ENCODE measurements around the gene PLK3.
"Not testable (repeated sequence)": the region's sequence is repeated elsewhere in the genome, so short reads cannot be mapped to it uniquely, and the experiment has no call there.

The PLK3 gene

GRCh38 chr1:44788120-44788860 lies 11.9 kb upstream of the PLK3 start, which contains the start of gene BEST4:
TSS of gene BEST4 (minus strand) at chr1:44788170. CDS start at chr1:44787705, 465 bp downstream.
- Histone ChIP-seq H3K4me3 (ENCODE audit: low read length) (no peak within 1 kb of the TSS), H3K9me3 (ENCODE audit: insufficient read depth, low read depth, low read length) (no peaks in the 10 kb centered on the region), H3K27ac (ENCODE audit: low read depth, low read length) (no peak within 1 kb of the TSS), H3K27me3 (ENCODE audit: insufficient read depth, low read length) (peaks cover 11% of the 10 kb centered on the region), H3K4me1 (ENCODE audit: insufficient read depth, low read length) (peaks cover 30% of the 10 kb centered on the region), H3K9ac (ENCODE audit: low read depth, low read length) (no peak within 1 kb of the TSS), H3K36me3 (ENCODE audit: insufficient read depth, low read length) (no peaks in the 10 kb centered on the region)
- WGBS, result 92% methylated on average over 9 of the region's 9 CpGs

GRCh38 chr1:44790968-44791801 lies 9.0 kb upstream of the PLK3 start:
- Histone ChIP-seq H3K4me3 (ENCODE audit: low read length) (no peak overlapping the region), H3K9ac (ENCODE audit: low read depth, low read length) (no peak overlapping the region), H3K27me3 (ENCODE audit: insufficient read depth, low read length) (peaks cover 3% of the 10 kb centered on the region), H3K4me1 (ENCODE audit: insufficient read depth, low read length) (peaks cover 16% of the 10 kb centered on the region), H3K9me3 (ENCODE audit: insufficient read depth, low read depth, low read length) (no peaks in the 10 kb centered on the region), H3K36me3 (ENCODE audit: insufficient read depth, low read length) (no peaks in the 10 kb centered on the region), H3K27ac (ENCODE audit: low read depth, low read length) (no peak overlapping the region)
- WGBS, result 80% methylated on average over 7 of the region's 7 CpGs

- 0 out of 2 replicates have a peak overlapping the region, but pooled peaks have one; percentile 8 for H3K27ac ChIP-seq (ENCODE audit: low read depth, low read length)
- H3K4me3 ChIP-seq (ENCODE audit: low read length), result no peak overlapping the region
- no peak overlapping the region for H3K9ac ChIP-seq (ENCODE audit: low read depth, low read length)
- 92% methylated on average over 9 of the region's 9 CpGs for WGBS
- H3K27me3 ChIP-seq (ENCODE audit: insufficient read depth, low read length), result no peaks in the 10 kb centered on the region
- H3K9me3 ChIP-seq (ENCODE audit: insufficient read depth, low read depth, low read length), result no peaks in the 10 kb centered on the region
- peaks cover 10% of the 10 kb centered on the region for H3K4me1 ChIP-seq (ENCODE audit: insufficient read depth, low read length)
- H3K36me3 ChIP-seq (ENCODE audit: insufficient read depth, low read length), result no peaks in the 10 kb centered on the region
These were observed 7.3 kb upstream of the PLK3 start for GRCh38 chr1:44792736-44793502.

- not testable (repeated sequence) for H3K4me1 ChIP-seq (ENCODE audit: insufficient read depth, low read length); H3K9me3 ChIP-seq (ENCODE audit: insufficient read depth, low read depth, low read length); H3K27me3 ChIP-seq (ENCODE audit: insufficient read depth, low read length); H3K36me3 ChIP-seq (ENCODE audit: insufficient read depth, low read length); H3K27ac ChIP-seq (ENCODE audit: low read depth, low read length); H3K9ac ChIP-seq (ENCODE audit: low read depth, low read length); H3K4me3 ChIP-seq (ENCODE audit: low read length)
- WGBS, result 92% methylated on average over 7 of the region's 8 CpGs
These were observed 2.3 kb upstream of the PLK3 start for GRCh38 chr1:44797886-44798285.

GRCh38 chr1:44798481-44799365 lies 1.5 kb upstream of the PLK3 start:
- Histone ChIP-seq H3K4me3 (ENCODE audit: low read length) (no peak overlapping the region), H3K36me3 (ENCODE audit: insufficient read depth, low read length) (peaks cover 11% of the 10 kb centered on the region), H3K27ac (ENCODE audit: low read depth, low read length) (no peak overlapping the region), H3K9ac (ENCODE audit: low read depth, low read length) (no peak overlapping the region), H3K4me1 (ENCODE audit: insufficient read depth, low read length) (no peaks in the 10 kb centered on the region), H3K27me3 (ENCODE audit: insufficient read depth, low read length) (0 out of 2 replicates have a peak, but pooled peaks cover 5% of the 10 kb centered on the region), H3K9me3 (ENCODE audit: insufficient read depth, low read depth, low read length) (no peaks in the 10 kb centered on the region)
- WGBS, result 90% methylated on average over 10 of the region's 10 CpGs

- Histone ChIP-seq H3K9me3 (ENCODE audit: insufficient read depth, low read depth, low read length) (no peaks in the 10 kb centered on the region), H3K36me3 (ENCODE audit: insufficient read depth, low read length) (peaks cover 29% of the 10 kb centered on the region), H3K4me3 (ENCODE audit: low read length) (no peak overlapping the region; the same call in 1 of the 2 replicates), H3K9ac (ENCODE audit: low read depth, low read length) (no peak overlapping the region), H3K4me1 (ENCODE audit: insufficient read depth, low read length) (peaks cover 1% of the 10 kb centered on the region; the same call in 1 of the 2 replicates), H3K27ac (ENCODE audit: low read depth, low read length) (no peak overlapping the region), H3K27me3 (ENCODE audit: insufficient read depth, low read length) (0 out of 2 replicates have a peak, but pooled peaks cover 5% of the 10 kb centered on the region)
- 80% methylated on average over 13 of the region's 13 CpGs for WGBS
These were observed 1.5 kb downstream of the PLK3 start for GRCh38 chr1:44801491-44802305.

- Histone ChIP-seq H3K4me1 (ENCODE audit: insufficient read depth, low read length) (peaks cover 9% of the 10 kb centered on the region), H3K27ac (ENCODE audit: low read depth, low read length) (no peak overlapping the region), H3K4me3 (ENCODE audit: low read length) (no peak overlapping the region; the same call in 1 of the 2 replicates), H3K27me3 (ENCODE audit: insufficient read depth, low read length) (0 out of 2 replicates have a peak, but pooled peaks cover 5% of the 10 kb centered on the region), H3K9ac (ENCODE audit: low read depth, low read length) (no peak overlapping the region), H3K36me3 (ENCODE audit: insufficient read depth, low read length) (peaks cover 29% of the 10 kb centered on the region), H3K9me3 (ENCODE audit: insufficient read depth, low read depth, low read length) (no peaks in the 10 kb centered on the region)
- 80% methylated on average over 13 of the region's 13 CpGs for WGBS
These were observed 2.3 kb downstream of the PLK3 start for GRCh38 chr1:44802306-44803061.

- no peak overlapping the region for H3K27ac ChIP-seq (ENCODE audit: low read depth, low read length)
- H3K4me3 ChIP-seq (ENCODE audit: low read length), result no peak overlapping the region
- H3K9ac ChIP-seq (ENCODE audit: low read depth, low read length), result no peak overlapping the region
- H3K27me3 ChIP-seq (ENCODE audit: insufficient read depth, low read length), result 0 out of 2 replicates have a peak, but pooled peaks cover 5% of the 10 kb centered on the region
- H3K9me3 ChIP-seq (ENCODE audit: insufficient read depth, low read depth, low read length), result no peaks in the 10 kb centered on the region
- whole genome bisulfite sequencing, result 99% methylated on average over 9 of the region's 9 CpGs
- peaks cover 29% of the 10 kb centered on the region for H3K36me3 ChIP-seq (ENCODE audit: insufficient read depth, low read length)
- peaks cover 14% of the 10 kb centered on the region for H3K4me1 ChIP-seq (ENCODE audit: insufficient read depth, low read length)
These were observed 2.8 kb downstream of the PLK3 start for GRCh38 chr1:44803062-44803311.

GRCh38 chr1:44803312-44804095 lies 3.3 kb downstream of the PLK3 start:
- Histone ChIP-seq H3K4me1 (ENCODE audit: insufficient read depth, low read length) (peaks cover 18% of the 10 kb centered on the region), H3K27ac (ENCODE audit: low read depth, low read length) (no peak overlapping the region), H3K4me3 (ENCODE audit: low read length) (no peak overlapping the region)

More at GRCh38 chr1:44803312-44804095, 3.3 kb downstream of the PLK3 start:
- Histone ChIP-seq H3K36me3 (ENCODE audit: insufficient read depth, low read length) (peaks cover 29% of the 10 kb centered on the region), H3K9me3 (ENCODE audit: insufficient read depth, low read depth, low read length) (no peaks in the 10 kb centered on the region), H3K27me3 (ENCODE audit: insufficient read depth, low read length) (0 out of 2 replicates have a peak, but pooled peaks cover 5% of the 10 kb centered on the region), H3K9ac (ENCODE audit: low read depth, low read length) (no peak overlapping the region)
- WGBS, result 93% methylated on average over 13 of the region's 13 CpGs

Measured in HUES64 (cell line).